Parathyroid adenoma (tissue), 2 donors: Measurements from ENCODE around the gene EVC.
A peak's percentile ranks its signal among the peaks of the same experiment; 100 is the strongest.

ENCODE experiments used
- H2AFZ ChIP-seq: fragments of 300-600 bp; sonication (generic); one replicate; pipeline ENCODE4 v1.7.0; 2017; ENCODE audit warnings: antibody characterized with exemption, mild to moderate bottlenecking
- H3K27ac ChIP-seq: fragments of 300-600 bp; sonication (generic); one replicate; pipeline ENCODE4 v1.7.0; 2017
- H3K27me3 ChIP-seq: fragments of 300-600 bp; sonication (generic); one replicate; pipeline ENCODE4 v1.7.0; 2017; ENCODE audit warnings: low read length; ENCODE audit not compliant: control insufficient read depth, insufficient read depth
- H3K36me3 ChIP-seq: fragments of 300-600 bp; sonication (generic); one replicate; pipeline ENCODE4 v1.7.0; 2017; ENCODE audit warnings: low read length; ENCODE audit not compliant: control insufficient read depth, insufficient read depth
- H3K4me1 ChIP-seq: fragments of 300-600 bp; sonication (generic); one replicate; pipeline ENCODE4 v1.7.0; 2017; ENCODE audit warnings: control low read depth
- H3K4me2 ChIP-seq: fragments of 300-600 bp; sonication (generic); one replicate; pipeline ENCODE4 v1.7.0; 2017; ENCODE audit warnings: low read length
- H3K4me3 ChIP-seq: fragments of 300-600 bp; sonication (generic); one replicate; pipeline ENCODE4 v1.7.0; 2017; ENCODE audit warnings: low read depth, low read length
- H3K79me2 ChIP-seq: fragments of 300-600 bp; sonication (generic); one replicate; pipeline ENCODE4 v1.7.0; 2017; ENCODE audit warnings: control low read depth
- H3K9ac ChIP-seq: fragments of 300-600 bp; sonication (generic); one replicate; pipeline ENCODE4 v1.7.0; 2017; ENCODE audit warnings: mild to moderate bottlenecking
- H3K9me3 ChIP-seq: fragments of 300-600 bp; sonication (generic); one replicate; pipeline ENCODE4 v1.7.0; 2017; ENCODE audit warnings: low read length; ENCODE audit not compliant: control insufficient read depth
- CTCF ChIP-seq: fragments of 300-600 bp; sonication (generic); IDR thresholded peaks from one replicate; pipeline ENCODE4 v1.7.0; 2017; ENCODE audit warnings: antibody characterized with exemption, mild to moderate bottlenecking
- donor health status: primary hyperparathyroidism.

Gene EVC

GRCh38 chr4:5823542-5824211 is 112.7 kb downstream of the EVC start:
- H2AFZ ChIP-seq, result no peak overlapping the region
- no peak overlapping the region for H3K4me3 ChIP-seq
- no peaks in the 10 kb centered on the region for H3K27me3 ChIP-seq
- H3K9me3 ChIP-seq, result no peaks in the 10 kb centered on the region
- H3K79me2 ChIP-seq, result no peaks in the 10 kb centered on the region
- H3K9ac ChIP-seq, result no peak overlapping the region
- no peak overlapping the region for H3K27ac ChIP-seq
- H3K36me3 ChIP-seq, result no peaks in the 10 kb centered on the region
- no peak for TF ChIP-seq CTCF
- no peak overlapping the region for H3K4me2 ChIP-seq
- H3K4me1 ChIP-seq, result no peaks in the 10 kb centered on the region

- no peaks in the 10 kb centered on the region for H3K4me1 ChIP-seq
- H2AFZ ChIP-seq, result no peak overlapping the region
- no peak overlapping the region for H3K4me3 ChIP-seq
- no peak overlapping the region for H3K27ac ChIP-seq
- no peaks in the 10 kb centered on the region for H3K36me3 ChIP-seq
- H3K9me3 ChIP-seq, result no peaks in the 10 kb centered on the region
- H3K79me2 ChIP-seq, result no peaks in the 10 kb centered on the region
- no peaks in the 10 kb centered on the region for H3K27me3 ChIP-seq
- no peak overlapping the region for H3K4me2 ChIP-seq
- no peak overlapping the region for H3K9ac ChIP-seq
- TF ChIP-seq CTCF, result no peak
These were observed 113.2 kb downstream of the EVC start for GRCh38 chr4:5824227-5824626.

- TF ChIP-seq CTCF, result peak; percentile 30
- Histone ChIP-seq H3K9me3 (no peaks in the 10 kb centered on the region), H3K36me3 (no peaks in the 10 kb centered on the region)
These were observed 113.6 kb downstream of the EVC start for GRCh38 chr4:5824635-5825034.

GRCh38 chr4:5825321-5826041 is 114.5 kb downstream of the EVC start:
- H3K36me3 ChIP-seq, result no peaks in the 10 kb centered on the region
- TF ChIP-seq CTCF, result no peak

More at GRCh38 chr4:5824635-5825034, 113.6 kb downstream of the EVC start:
- H3K27me3 ChIP-seq, result no peaks in the 10 kb centered on the region
- no peaks in the 10 kb centered on the region for H3K4me1 ChIP-seq
- no peak overlapping the region for H3K9ac ChIP-seq
- H3K4me2 ChIP-seq, result no peak overlapping the region
- no peak overlapping the region for H3K4me3 ChIP-seq
- H3K27ac ChIP-seq, result no peak overlapping the region
- no peaks in the 10 kb centered on the region for H3K79me2 ChIP-seq
- H2AFZ ChIP-seq, result no peak overlapping the region

More at GRCh38 chr4:5825321-5826041, 114.5 kb downstream of the EVC start:
- H3K9me3 ChIP-seq, result no peaks in the 10 kb centered on the region
- no peaks in the 10 kb centered on the region for H3K27me3 ChIP-seq
- H3K79me2 ChIP-seq, result no peaks in the 10 kb centered on the region
- H2AFZ ChIP-seq, result no peak overlapping the region
- H3K4me2 ChIP-seq, result no peak overlapping the region
- H3K27ac ChIP-seq, result no peak overlapping the region
- no peaks in the 10 kb centered on the region for H3K4me1 ChIP-seq
- no peak overlapping the region for H3K4me3 ChIP-seq
- H3K9ac ChIP-seq, result no peak overlapping the region
